22Rv1 (cell line): Measurements from ENCODE around the gene ZWILCH.

Experiments used
- ZFX ChIP-seq: fragments of 450-650 bp; IDR thresholded peaks from 2 replicates; pipeline ENCODE4 v1.6.1; 2017; ENCODE audit warnings: antibody characterized with exemption, borderline replicate concordance
- TF ChIP-seq, protein P1 (sequence below): fragments of 450-650 bp; IDR thresholded peaks from 2 replicates; pipeline ENCODE4 v1.5.1; 2017; ENCODE audit warnings: mild to moderate bottlenecking

DNA sequence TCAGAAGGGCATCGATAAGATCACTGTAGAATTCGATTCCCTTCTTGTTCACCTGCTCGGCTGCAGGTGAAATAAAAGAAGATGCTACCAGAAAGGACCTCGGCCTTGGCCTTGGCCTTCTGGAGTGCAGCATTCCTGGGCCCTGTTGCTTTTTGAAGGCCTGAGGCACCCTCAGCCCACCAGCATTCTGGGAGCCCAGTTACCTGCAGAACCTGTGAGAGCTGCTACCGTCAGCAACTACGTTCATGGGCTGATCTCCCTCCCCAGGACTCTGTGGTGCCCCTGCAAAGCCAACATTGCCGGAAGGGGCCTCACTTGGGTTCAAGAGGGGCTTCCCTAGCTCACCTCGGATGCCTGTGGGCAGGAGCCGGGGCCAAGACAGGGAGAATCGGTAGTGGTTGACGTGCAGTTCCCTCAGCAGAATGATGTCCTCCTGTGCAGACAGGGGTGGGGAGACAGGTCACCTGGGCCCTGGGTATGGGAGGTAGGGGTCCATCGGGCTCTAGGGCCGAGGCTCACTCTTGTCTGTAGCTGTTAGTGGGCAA is 58.5 kb downstream of the ZWILCH start:
- TF ChIP-seq, protein P1, sequence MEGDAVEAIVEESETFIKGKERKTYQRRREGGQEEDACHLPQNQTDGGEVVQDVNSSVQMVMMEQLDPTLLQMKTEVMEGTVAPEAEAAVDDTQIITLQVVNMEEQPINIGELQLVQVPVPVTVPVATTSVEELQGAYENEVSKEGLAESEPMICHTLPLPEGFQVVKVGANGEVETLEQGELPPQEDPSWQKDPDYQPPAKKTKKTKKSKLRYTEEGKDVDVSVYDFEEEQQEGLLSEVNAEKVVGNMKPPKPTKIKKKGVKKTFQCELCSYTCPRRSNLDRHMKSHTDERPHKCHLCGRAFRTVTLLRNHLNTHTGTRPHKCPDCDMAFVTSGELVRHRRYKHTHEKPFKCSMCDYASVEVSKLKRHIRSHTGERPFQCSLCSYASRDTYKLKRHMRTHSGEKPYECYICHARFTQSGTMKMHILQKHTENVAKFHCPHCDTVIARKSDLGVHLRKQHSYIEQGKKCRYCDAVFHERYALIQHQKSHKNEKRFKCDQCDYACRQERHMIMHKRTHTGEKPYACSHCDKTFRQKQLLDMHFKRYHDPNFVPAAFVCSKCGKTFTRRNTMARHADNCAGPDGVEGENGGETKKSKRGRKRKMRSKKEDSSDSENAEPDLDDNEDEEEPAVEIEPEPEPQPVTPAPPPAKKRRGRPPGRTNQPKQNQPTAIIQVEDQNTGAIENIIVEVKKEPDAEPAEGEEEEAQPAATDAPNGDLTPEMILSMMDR = no peak
- no peak for TF ChIP-seq ZFX
